CD4-positive, alpha-beta T cell treated with Interleukin-21 for 1 hour (primary cell): ENCODE results near the gene COX19.
A peak's percentile ranks its signal among the peaks of the same experiment; 100 is the strongest.
"Not testable (repeated sequence)": the region's sequence is repeated elsewhere in the genome, so short reads cannot be mapped to it uniquely, and the experiment has no call there.

Experiments
- DNase-seq: peaks from one replicate; pipeline ENCODE4 v3.0.0-alpha.2; 2020

COX19 gene

GRCh38 chr7:939843-940242, 35.5 kb downstream of the COX19 start:
- no peak for DNase-seq

- no peak for DNase-seq
Measured at GRCh38 chr7:938546-939185, 36.7 kb downstream of the COX19 start.

- no peak for DNase-seq
Measured at GRCh38 chr7:937856-938484, 37.4 kb downstream of the COX19 start.

GRCh38 chr7:936386-937054, 38.8 kb downstream of the COX19 start:
- no peak for DNase-seq

GRCh38 chr7:935874-936385, 39.4 kb downstream of the COX19 start:
- no peak for DNase-seq

- DNase-seq: no peak
Measured at GRCh38 chr7:935164-935873, 40.0 kb downstream of the COX19 start.

- no peak for DNase-seq
Measured at GRCh38 chr7:934469-935163, 40.7 kb downstream of the COX19 start.

GRCh38 chr7:932651-932975, 42.7 kb downstream of the COX19 start:
- DNase-seq: no peak

GRCh38 chr7:931871-932650, 43.3 kb downstream of the COX19 start:
- no peak for DNase-seq

GRCh38 chr7:930975-931758, 44.2 kb downstream of the COX19 start:
- DNase-seq: no peak

- DNase-seq: no peak
Measured at GRCh38 chr7:929311-929711, 46.0 kb downstream of the COX19 start.

GRCh38 chr7:927031-927671, 48.2 kb downstream of the COX19 start:
- DNase-seq: no peak

GRCh38 chr7:926061-927030, 49.0 kb downstream of the COX19 start:
- DNase-seq: no peak

GRCh38 chr7:925601-926000, 49.7 kb downstream of the COX19 start:
- DNase-seq: peak; percentile 68

GRCh38 chr7:924541-925231, 50.7 kb downstream of the COX19 start:
- DNase-seq: peak; percentile 44

- DNase-seq: not testable (repeated sequence)
Measured at GRCh38 chr7:924042-924441, 51.3 kb downstream of the COX19 start.

GRCh38 chr7:923108-924041, 52.0 kb downstream of the COX19 start:
- peak; percentile 92 for DNase-seq
